GM23338 (cell line): Measurements from ENCODE around the gene NSD1. TPM values are rescaled to one million over a fixed set of nuclear protein-coding genes. Genes with fewer than 3 reads are reported as not detected.

Source experiments
- ATAC-seq: fragments of 200-7000 bp; cut with Tn5 transposase; 3 replicates; pipeline ENCODE4 v1.9.1; 2020
- DNase-seq: peaks from one replicate; pipeline ENCODE4 v3.0.0-alpha.2; 2015; ENCODE audit warnings: low spot score
- H2AFZ ChIP-seq: fragments of 200-600 bp; sonication (generic); 2 replicates; pipeline ENCODE4 v1.8.0; 2016; ENCODE audit warnings: antibody characterized with exemption, mild to moderate bottlenecking, moderate library complexity
- H3F3A ChIP-seq: fragments of 200-600 bp; sonication (generic); replicated peaks from 2 replicates; pipeline ENCODE4 v1.8.0; 2017; ENCODE audit warnings: antibody characterized with exemption, mixed run types, low read depth
- H3K27ac ChIP-seq: fragments of 200-600 bp; sonication (generic); 2 replicates; pipeline ENCODE4 v1.6.1; 2016; ENCODE audit warnings: low read depth
- H3K27me3 ChIP-seq: fragments of 200-600 bp; sonication (generic); 2 replicates; pipeline ENCODE4 v1.8.0; 2016; ENCODE audit warnings: mild to moderate bottlenecking, mixed run types, moderate library complexity; ENCODE audit not compliant: insufficient read depth
- H3K36me3 ChIP-seq: fragments of 200-600 bp; sonication (generic); 2 replicates; pipeline ENCODE4 v1.8.0; 2016; ENCODE audit warnings: mild to moderate bottlenecking; ENCODE audit not compliant: insufficient read depth
- H3K4me1 ChIP-seq: fragments of 200-600 bp; sonication (generic); 2 replicates; pipeline ENCODE4 v1.8.0; 2016; ENCODE audit warnings: mild to moderate bottlenecking, moderate library complexity; ENCODE audit not compliant: insufficient read depth
- H3K4me2 ChIP-seq: fragments of 200-600 bp; sonication (generic); 2 replicates; pipeline ENCODE4 v1.7.1; 2017; ENCODE audit warnings: mixed run types
- H3K4me3 ChIP-seq: fragments of 200-600 bp; sonication (generic); 2 replicates; pipeline ENCODE4 v1.6.1; 2016; ENCODE audit warnings: mixed run types
- H3K79me2 ChIP-seq: fragments of 200-600 bp; sonication (generic); replicated peaks from 2 replicates; pipeline ENCODE4 v1.8.0; 2017; ENCODE audit warnings: mild to moderate bottlenecking; ENCODE audit not compliant: insufficient read depth
- H3K9me2 ChIP-seq: fragments of 200-600 bp; sonication (generic); 2 replicates; pipeline ENCODE4 v1.8.0; 2017; ENCODE audit not compliant: insufficient read depth
- H4K20me1 ChIP-seq: fragments of 200-600 bp; sonication (generic); replicated peaks from 2 replicates; pipeline ENCODE4 v1.8.0; 2017; ENCODE audit warnings: mild to moderate bottlenecking; ENCODE audit not compliant: insufficient read depth
- H3K27ac Mint-ChIP-seq: 2 replicates; pipeline ENCODE4 v1.8.0; 2020; ENCODE audit warnings: inconsistent platforms, mild to moderate bottlenecking, moderate library complexity, mixed read lengths
- H3K27me3 Mint-ChIP-seq: 3 replicates; pipeline ENCODE4 v1.8.0; 2022; ENCODE audit warnings: low read depth, mild to moderate bottlenecking, moderate library complexity, mixed read lengths, inconsistent platforms; ENCODE audit not compliant: insufficient read depth, poor library complexity
- H3K36me3 Mint-ChIP-seq: 3 replicates; pipeline ENCODE4 v1.8.0; 2021; ENCODE audit warnings: low read depth, mild to moderate bottlenecking, inconsistent platforms, moderate library complexity, mixed read lengths
- H3K4me1 Mint-ChIP-seq: 3 replicates; pipeline ENCODE4 v1.8.0; 2020; ENCODE audit warnings: mild to moderate bottlenecking, inconsistent platforms, mixed read lengths
- H3K4me3 Mint-ChIP-seq: 3 replicates; pipeline ENCODE4 v1.8.0; 2021; ENCODE audit warnings: moderate library complexity, mild to moderate bottlenecking, inconsistent platforms, mixed read lengths
- H3K9me3 Mint-ChIP-seq: 3 replicates; pipeline ENCODE4 v1.8.0; 2020; ENCODE audit warnings: moderate library complexity, mild to moderate bottlenecking, inconsistent platforms, mixed read lengths
- CREB1 ChIP-seq: fragments of 250-450 bp; sonication (Bioruptor Pico); IDR thresholded peaks from 2 replicates; pipeline ENCODE4 v1.5.0; 2020; ENCODE audit warnings: low read depth, mild to moderate bottlenecking, moderate library complexity
- EZH2 ChIP-seq: fragments of 200-600 bp; sonication (generic); IDR thresholded peaks from one replicate; pipeline ENCODE4 v1.8.0; 2017; ENCODE audit warnings: antibody characterized with exemption, mild to moderate bottlenecking, low read depth; ENCODE audit not compliant: unreplicated experiment
- EZH2phosphoT487 ChIP-seq: fragments of 200-600 bp; sonication (generic); IDR thresholded peaks from one replicate; pipeline ENCODE4 v1.8.1; 2018; ENCODE audit warnings: antibody characterized with exemption; ENCODE audit not compliant: unreplicated experiment
- JUNB ChIP-seq: IDR thresholded peaks from one replicate; pipeline ENCODE4 v1.6.1; 2016; ENCODE audit warnings: antibody characterized with exemption; ENCODE audit not compliant: unreplicated experiment
- NANOG ChIP-seq: IDR thresholded peaks from 2 replicates; pipeline ENCODE4 v1.6.1; 2016; ENCODE audit warnings: antibody characterized with exemption, borderline replicate concordance
- POLR2AphosphoS5 ChIP-seq: IDR thresholded peaks from 2 replicates; pipeline ENCODE4 v1.6.1; 2016; ENCODE audit warnings: antibody characterized with exemption, low read depth
- STAT1 ChIP-seq: IDR thresholded peaks from one replicate; pipeline ENCODE4 v1.6.1; 2016; ENCODE audit warnings: antibody characterized with exemption; ENCODE audit not compliant: unreplicated experiment
- ZNF114 ChIP-seq: fragments of 250-450 bp; sonication (Bioruptor Pico); IDR thresholded peaks from 2 replicates; pipeline ENCODE4 v1.5.0; 2020; ENCODE audit warnings: mild to moderate bottlenecking, moderate library complexity
- ZNF331 ChIP-seq: fragments of 250-450 bp; sonication (Bioruptor Pico); IDR thresholded peaks from 2 replicates; pipeline ENCODE4 v1.5.0; 2020; ENCODE audit warnings: low read depth, mild to moderate bottlenecking, moderate library complexity
- polyA plus RNA-seq: library from polyadenylated mRNA; unstranded; fragments of >200 nt; fragmentation: Nextera tagmentation; extraction: Ambion mirVana; gene quantifications from 2 replicates; pipeline ENCODE4 v1.2.1, GENCODE V29; 2016
- total RNA-seq: library from RNA; depleted of rRNA; stranded (reverse); fragments of >200 nt; shearing (Covaris generic); gene quantifications from 2 replicates; pipeline ENCODE4 v1.2.3, GENCODE V29; 2014
- TF ChIP-seq, protein P1 (sequence below), 2 experiments: fragments of 200-600 bp in 1 of 2; sonication (generic) in 1 of 2; conservative IDR thresholded peaks; 2 replicates each; pipeline versions ENCODE4 v1.5.1 to v1.6.1; 2016 to 2017; ENCODE audit warnings: antibody characterized with exemption in 2 of 2, low read depth in 2 of 2, mild to moderate bottlenecking in 2 of 2, moderate library complexity in 1 of 2
- TF ChIP-seq, protein P2 (sequence below): fragments of 250-450 bp; sonication (Bioruptor Pico); IDR thresholded peaks from 2 replicates; pipeline ENCODE4 v1.5.0; 2020; ENCODE audit warnings: mild to moderate bottlenecking, moderate library complexity
- TF ChIP-seq, protein P3 (sequence below): IDR thresholded peaks from 2 replicates; pipeline ENCODE4 v1.6.1; 2016; ENCODE audit warnings: antibody characterized with exemption
- TF ChIP-seq, protein P4 (sequence below): IDR thresholded peaks from one replicate; pipeline ENCODE4 v1.6.1; 2018; ENCODE audit warnings: antibody characterized with exemption; ENCODE audit not compliant: unreplicated experiment

NSD1 gene
- total and polyA plus RNA-seq, 2 experiments from 2014 or later, result 96.4 to 106 TPM

DNA sequence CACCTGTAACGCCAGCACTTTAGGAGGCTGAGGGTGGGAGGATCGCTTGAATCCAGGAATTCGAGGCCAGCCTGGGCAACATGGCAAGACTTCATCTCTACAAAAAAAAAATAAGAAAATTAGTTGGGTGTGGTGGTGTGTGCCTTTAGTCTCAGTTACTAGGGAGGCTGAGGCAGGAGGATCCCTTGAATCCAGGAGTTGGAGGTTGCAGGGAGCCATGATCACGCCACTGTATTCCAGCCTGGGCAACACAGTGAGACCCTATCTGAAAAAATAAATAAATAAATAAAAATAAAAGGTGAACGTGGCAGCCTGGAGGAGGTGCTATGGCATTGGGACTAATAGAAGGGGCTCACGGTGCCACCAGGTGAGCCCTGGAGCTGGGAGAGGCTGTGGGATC is 39.8 kb upstream of the NSD1 start:
- Histone ChIP-seq H3K4me2 (no peak overlapping the region), H3K4me3 (no peak overlapping the region), H3K27me3 (no peaks in the 10 kb centered on the region), H2AFZ (no peak overlapping the region), H3K79me2 (peaks cover 6% of the 10 kb centered on the region), H4K20me1 (peaks cover 8% of the 10 kb centered on the region; the same call in 1 of the 2 replicates), H3K9me2 (no peaks in the 10 kb centered on the region), H3K4me1 (peaks cover 3% of the 10 kb centered on the region; the same call in 1 of the 2 replicates), H3K36me3 (peaks cover 5% of the 10 kb centered on the region), H3F3A (0 out of 2 replicates have a peak, but pooled peaks cover 8% of the 10 kb centered on the region), H3K27ac (no peak overlapping the region)
- H3K27me3 Mint-ChIP-seq, result peaks cover 12% of the 10 kb centered on the region
- no peak for DNase-seq
- TF ChIP-seq CREB1, result no peak
- no peak for TF ChIP-seq ZNF331 (CRISPR knock-in tag)
- TF ChIP-seq, protein P1, sequence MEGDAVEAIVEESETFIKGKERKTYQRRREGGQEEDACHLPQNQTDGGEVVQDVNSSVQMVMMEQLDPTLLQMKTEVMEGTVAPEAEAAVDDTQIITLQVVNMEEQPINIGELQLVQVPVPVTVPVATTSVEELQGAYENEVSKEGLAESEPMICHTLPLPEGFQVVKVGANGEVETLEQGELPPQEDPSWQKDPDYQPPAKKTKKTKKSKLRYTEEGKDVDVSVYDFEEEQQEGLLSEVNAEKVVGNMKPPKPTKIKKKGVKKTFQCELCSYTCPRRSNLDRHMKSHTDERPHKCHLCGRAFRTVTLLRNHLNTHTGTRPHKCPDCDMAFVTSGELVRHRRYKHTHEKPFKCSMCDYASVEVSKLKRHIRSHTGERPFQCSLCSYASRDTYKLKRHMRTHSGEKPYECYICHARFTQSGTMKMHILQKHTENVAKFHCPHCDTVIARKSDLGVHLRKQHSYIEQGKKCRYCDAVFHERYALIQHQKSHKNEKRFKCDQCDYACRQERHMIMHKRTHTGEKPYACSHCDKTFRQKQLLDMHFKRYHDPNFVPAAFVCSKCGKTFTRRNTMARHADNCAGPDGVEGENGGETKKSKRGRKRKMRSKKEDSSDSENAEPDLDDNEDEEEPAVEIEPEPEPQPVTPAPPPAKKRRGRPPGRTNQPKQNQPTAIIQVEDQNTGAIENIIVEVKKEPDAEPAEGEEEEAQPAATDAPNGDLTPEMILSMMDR (conservative IDR thresholded peaks at IDR 0.05; ENCODE audit: low read depth in 2 of 2), result no peak
- no peak for TF ChIP-seq STAT1
- TF ChIP-seq EZH2phosphoT487, result no peak
- no peak for TF ChIP-seq JUNB
- no peak for TF ChIP-seq EZH2
- TF ChIP-seq, protein P2, sequence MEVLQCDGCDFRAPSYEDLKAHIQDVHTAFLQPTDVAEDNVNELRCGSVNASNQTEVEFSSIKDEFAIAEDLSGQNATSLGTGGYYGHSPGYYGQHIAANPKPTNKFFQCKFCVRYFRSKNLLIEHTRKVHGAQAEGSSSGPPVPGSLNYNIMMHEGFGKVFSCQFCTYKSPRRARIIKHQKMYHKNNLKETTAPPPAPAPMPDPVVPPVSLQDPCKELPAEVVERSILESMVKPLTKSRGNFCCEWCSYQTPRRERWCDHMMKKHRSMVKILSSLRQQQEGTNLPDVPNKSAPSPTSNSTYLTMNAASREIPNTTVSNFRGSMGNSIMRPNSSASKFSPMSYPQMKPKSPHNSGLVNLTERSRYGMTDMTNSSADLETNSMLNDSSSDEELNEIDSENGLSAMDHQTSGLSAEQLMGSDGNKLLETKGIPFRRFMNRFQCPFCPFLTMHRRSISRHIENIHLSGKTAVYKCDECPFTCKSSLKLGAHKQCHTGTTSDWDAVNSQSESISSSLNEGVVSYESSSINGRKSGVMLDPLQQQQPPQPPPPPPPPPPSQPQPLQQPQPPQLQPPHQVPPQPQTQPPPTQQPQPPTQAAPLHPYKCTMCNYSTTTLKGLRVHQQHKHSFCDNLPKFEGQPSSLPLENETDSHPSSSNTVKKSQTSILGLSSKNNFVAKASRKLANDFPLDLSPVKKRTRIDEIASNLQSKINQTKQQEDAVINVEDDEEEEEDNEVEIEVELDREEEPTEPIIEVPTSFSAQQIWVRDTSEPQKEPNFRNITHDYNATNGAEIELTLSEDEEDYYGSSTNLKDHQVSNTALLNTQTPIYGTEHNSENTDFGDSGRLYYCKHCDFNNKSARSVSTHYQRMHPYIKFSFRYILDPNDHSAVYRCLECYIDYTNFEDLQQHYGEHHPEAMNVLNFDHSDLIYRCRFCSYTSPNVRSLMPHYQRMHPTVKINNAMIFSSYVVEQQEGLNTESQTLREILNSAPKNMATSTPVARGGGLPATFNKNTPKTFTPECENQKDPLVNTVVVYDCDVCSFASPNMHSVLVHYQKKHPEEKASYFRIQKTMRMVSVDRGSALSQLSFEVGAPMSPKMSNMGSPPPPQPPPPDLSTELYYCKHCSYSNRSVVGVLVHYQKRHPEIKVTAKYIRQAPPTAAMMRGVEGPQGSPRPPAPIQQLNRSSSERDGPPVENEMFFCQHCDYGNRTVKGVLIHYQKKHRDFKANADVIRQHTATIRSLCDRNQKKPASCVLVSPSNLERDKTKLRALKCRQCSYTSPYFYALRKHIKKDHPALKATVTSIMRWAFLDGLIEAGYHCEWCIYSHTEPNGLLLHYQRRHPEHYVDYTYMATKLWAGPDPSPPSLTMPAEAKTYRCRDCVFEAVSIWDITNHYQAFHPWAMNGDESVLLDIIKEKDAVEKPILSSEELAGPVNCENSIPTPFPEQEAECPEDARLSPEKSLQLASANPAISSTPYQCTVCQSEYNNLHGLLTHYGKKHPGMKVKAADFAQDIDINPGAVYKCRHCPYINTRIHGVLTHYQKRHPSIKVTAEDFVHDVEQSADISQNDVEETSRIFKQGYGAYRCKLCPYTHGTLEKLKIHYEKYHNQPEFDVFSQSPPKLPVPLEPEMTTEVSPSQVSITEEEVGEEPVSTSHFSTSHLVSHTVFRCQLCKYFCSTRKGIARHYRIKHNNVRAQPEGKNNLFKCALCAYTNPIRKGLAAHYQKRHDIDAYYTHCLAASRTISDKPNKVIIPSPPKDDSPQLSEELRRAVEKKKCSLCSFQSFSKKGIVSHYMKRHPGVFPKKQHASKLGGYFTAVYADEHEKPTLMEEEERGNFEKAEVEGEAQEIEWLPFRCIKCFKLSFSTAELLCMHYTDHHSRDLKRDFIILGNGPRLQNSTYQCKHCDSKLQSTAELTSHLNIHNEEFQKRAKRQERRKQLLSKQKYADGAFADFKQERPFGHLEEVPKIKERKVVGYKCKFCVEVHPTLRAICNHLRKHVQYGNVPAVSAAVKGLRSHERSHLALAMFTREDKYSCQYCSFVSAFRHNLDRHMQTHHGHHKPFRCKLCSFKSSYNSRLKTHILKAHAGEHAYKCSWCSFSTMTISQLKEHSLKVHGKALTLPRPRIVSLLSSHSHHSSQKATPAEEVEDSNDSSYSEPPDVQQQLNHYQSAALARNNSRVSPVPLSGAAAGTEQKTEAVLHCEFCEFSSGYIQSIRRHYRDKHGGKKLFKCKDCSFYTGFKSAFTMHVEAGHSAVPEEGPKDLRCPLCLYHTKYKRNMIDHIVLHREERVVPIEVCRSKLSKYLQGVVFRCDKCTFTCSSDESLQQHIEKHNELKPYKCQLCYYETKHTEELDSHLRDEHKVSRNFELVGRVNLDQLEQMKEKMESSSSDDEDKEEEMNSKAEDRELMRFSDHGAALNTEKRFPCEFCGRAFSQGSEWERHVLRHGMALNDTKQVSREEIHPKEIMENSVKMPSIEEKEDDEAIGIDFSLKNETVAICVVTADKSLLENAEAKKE (CRISPR knock-in tag), result no peak
- TF ChIP-seq, protein P3, sequence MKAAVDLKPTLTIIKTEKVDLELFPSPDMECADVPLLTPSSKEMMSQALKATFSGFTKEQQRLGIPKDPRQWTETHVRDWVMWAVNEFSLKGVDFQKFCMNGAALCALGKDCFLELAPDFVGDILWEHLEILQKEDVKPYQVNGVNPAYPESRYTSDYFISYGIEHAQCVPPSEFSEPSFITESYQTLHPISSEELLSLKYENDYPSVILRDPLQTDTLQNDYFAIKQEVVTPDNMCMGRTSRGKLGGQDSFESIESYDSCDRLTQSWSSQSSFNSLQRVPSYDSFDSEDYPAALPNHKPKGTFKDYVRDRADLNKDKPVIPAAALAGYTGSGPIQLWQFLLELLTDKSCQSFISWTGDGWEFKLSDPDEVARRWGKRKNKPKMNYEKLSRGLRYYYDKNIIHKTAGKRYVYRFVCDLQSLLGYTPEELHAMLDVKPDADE, result no peak
- no peak for TF ChIP-seq NANOG
- TF ChIP-seq, protein P4, sequence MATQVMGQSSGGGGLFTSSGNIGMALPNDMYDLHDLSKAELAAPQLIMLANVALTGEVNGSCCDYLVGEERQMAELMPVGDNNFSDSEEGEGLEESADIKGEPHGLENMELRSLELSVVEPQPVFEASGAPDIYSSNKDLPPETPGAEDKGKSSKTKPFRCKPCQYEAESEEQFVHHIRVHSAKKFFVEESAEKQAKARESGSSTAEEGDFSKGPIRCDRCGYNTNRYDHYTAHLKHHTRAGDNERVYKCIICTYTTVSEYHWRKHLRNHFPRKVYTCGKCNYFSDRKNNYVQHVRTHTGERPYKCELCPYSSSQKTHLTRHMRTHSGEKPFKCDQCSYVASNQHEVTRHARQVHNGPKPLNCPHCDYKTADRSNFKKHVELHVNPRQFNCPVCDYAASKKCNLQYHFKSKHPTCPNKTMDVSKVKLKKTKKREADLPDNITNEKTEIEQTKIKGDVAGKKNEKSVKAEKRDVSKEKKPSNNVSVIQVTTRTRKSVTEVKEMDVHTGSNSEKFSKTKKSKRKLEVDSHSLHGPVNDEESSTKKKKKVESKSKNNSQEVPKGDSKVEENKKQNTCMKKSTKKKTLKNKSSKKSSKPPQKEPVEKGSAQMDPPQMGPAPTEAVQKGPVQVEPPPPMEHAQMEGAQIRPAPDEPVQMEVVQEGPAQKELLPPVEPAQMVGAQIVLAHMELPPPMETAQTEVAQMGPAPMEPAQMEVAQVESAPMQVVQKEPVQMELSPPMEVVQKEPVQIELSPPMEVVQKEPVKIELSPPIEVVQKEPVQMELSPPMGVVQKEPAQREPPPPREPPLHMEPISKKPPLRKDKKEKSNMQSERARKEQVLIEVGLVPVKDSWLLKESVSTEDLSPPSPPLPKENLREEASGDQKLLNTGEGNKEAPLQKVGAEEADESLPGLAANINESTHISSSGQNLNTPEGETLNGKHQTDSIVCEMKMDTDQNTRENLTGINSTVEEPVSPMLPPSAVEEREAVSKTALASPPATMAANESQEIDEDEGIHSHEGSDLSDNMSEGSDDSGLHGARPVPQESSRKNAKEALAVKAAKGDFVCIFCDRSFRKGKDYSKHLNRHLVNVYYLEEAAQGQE, result no peak
- no peak for TF ChIP-seq ZNF114
- TF ChIP-seq POLR2AphosphoS5, result no peak
- ATAC-seq, result no peak
- no peak overlapping the region for H3K27ac Mint-ChIP-seq
- H3K9me3 Mint-ChIP-seq, result no peaks in the 10 kb centered on the region; the same call in 2 of the 3 replicates
- H3K36me3 Mint-ChIP-seq, result peaks cover 34% of the 10 kb centered on the region
- peaks cover 10% of the 10 kb centered on the region for H3K4me1 Mint-ChIP-seq
- H3K4me3 Mint-ChIP-seq, result no peak overlapping the region
